ENCODE measurements around the gene NEXMIF. TPM values are rescaled to one million over a fixed set of nuclear protein-coding genes. Genes with fewer than 3 reads are reported as not detected.
"Not testable (repeated sequence)": the region's sequence is repeated elsewhere in the genome, so short reads cannot be mapped to it uniquely, and the experiment has no call there.

The NEXMIF gene
- polyA plus RNA-seq (2011; rRNA removed) (0.04 and 0.08 TPM in 2 replicates), polyA plus RNA-seq (2017; fragmentation: RNase III; extraction: RNeasy Plus Mini Kit Qiagen cat#74134 plus additional on column Dnase treatment) (0.01 to 0.07 TPM in 2 of 3 replicates, not detected in the other), polyA minus RNA-seq (2011; rRNA and poly(A)+ RNA removed) (0.05 TPM in 1 of 2 replicates, not detected in the other)
- under 0.01 TPM in 1 of 2 replicates, not detected in the other for polyA plus RNA-seq (2012; cell fraction: cytosol; rRNA removed)
- polyA plus RNA-seq (2012; cell fraction: nucleus; rRNA removed): not detected in 2 replicates

DNA sequence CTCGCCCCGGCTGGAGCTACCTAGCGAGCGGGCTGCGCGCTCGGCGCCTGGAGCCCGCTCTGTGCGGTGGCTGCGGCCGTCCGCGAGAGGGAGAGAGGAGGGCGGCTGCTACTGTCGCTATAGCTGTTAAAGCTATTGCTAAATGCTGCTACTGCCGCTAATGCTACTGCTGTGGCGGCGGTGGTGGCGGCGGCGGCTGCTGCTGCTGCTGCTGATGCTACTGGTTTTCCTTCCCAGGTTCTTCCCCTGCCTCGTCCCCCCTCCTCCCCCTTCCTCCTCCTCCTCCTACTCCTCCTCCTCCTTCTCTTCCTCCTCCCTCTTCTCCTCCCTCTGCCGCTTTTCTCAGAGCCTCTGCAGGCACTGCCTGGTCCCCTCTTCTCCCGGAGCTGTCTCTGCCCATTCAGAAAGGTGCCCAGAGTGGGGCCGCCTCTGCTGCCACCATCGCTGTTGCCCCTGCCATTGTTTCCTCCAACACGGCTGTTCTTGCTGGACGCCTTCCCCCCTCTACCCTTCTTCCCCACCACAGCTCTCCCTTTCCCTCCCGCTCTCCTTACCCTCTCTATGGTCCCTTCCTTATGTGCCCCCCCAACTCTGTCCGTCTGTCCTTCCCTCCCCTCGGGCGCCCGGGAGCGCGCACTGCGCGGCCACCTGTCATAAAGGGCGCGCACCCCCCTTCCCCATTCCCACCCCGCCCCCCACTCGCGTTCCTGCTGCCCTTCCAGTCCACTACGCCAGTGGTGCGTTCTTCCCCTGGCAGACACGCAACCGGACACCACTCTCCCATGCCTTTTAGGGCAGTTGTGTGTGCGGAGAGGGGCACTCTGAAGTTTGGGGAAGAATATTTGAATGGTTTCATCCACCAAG, at the start of gene NEXMIF:
Gene NEXMIF, minus strand, starts transcription at position 228 of the 864 bp plus-strand sequence.
- peak within 1 kb of the TSS; percentile 94 for H3K4me2 ChIP-seq
- CTCF ChIA-PET: interaction anchor here (0.9 kb wide), 1 partner anchor 19 kb away, joined by 3 read pairs; no protein-coding TSS in a partner anchor
- ATAC-seq: peak; percentile 93 to 98
- no peak for FAIRE-seq
- TF ChIP-seq, protein P1, sequence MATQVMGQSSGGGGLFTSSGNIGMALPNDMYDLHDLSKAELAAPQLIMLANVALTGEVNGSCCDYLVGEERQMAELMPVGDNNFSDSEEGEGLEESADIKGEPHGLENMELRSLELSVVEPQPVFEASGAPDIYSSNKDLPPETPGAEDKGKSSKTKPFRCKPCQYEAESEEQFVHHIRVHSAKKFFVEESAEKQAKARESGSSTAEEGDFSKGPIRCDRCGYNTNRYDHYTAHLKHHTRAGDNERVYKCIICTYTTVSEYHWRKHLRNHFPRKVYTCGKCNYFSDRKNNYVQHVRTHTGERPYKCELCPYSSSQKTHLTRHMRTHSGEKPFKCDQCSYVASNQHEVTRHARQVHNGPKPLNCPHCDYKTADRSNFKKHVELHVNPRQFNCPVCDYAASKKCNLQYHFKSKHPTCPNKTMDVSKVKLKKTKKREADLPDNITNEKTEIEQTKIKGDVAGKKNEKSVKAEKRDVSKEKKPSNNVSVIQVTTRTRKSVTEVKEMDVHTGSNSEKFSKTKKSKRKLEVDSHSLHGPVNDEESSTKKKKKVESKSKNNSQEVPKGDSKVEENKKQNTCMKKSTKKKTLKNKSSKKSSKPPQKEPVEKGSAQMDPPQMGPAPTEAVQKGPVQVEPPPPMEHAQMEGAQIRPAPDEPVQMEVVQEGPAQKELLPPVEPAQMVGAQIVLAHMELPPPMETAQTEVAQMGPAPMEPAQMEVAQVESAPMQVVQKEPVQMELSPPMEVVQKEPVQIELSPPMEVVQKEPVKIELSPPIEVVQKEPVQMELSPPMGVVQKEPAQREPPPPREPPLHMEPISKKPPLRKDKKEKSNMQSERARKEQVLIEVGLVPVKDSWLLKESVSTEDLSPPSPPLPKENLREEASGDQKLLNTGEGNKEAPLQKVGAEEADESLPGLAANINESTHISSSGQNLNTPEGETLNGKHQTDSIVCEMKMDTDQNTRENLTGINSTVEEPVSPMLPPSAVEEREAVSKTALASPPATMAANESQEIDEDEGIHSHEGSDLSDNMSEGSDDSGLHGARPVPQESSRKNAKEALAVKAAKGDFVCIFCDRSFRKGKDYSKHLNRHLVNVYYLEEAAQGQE (IDR thresholded peaks at IDR 0.05): no peak
- no peak for TF ChIP-seq ZFP36 (IDR thresholded peaks at IDR 0.05; ENCODE audit: borderline replicate concordance, partially characterized antibody)
- TF ChIP-seq SMC3 (IDR thresholded peaks at IDR 0.05): 0 out of 3 replicates have a peak, but pooled peaks have one; percentile 12
- no peak for TF ChIP-seq JUN (IDR thresholded peaks at IDR 0.05)
- H3K9me3 ChIP-seq: peaks cover 7% of the 10 kb centered on the region; the same call in 1 of the 3 replicates
- POLR2A ChIA-PET: no interaction called here
- DNase-seq (ENCODE audit: low read depth in 1 of 2, low spot score in 1 of 2): peak; percentile 36 to 45
- H3K4me3 ChIP-seq: peak within 1 kb of the TSS; percentile 49
- H3K27ac ChIP-seq: peak within 1 kb of the TSS in 1 of 2 experiments; percentile 21; a peak in 1 of 6 replicates
- no peaks in the 10 kb centered on the region for H3K4me1 ChIP-seq
- 11% methylated on average over 15 of the region's 48 CpGs for WGBS (ENCODE audit: missing lambda C conversion rate)

DNA sequence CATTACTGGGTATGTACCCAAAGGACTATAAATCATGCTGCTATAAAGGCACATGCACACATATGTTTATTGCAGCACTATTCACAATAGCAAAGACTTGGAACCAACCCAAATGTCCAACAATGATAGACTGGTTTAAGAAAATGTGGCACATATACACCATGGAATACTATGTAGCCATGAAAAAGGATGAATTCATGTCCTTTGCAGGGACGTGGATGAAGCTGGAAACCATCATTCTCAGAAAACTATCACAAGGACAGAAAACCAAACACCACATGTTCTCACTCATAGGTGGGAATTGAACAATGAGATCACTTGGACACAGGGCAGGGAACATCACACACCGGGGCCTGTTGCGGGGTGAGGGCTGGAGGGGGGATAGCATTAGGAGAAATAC, 36.7 kb upstream of the NEXMIF start:
- POLR2A ChIA-PET; FAIRE-seq; H3K4me2 ChIP-seq; H3K9me3 ChIP-seq; DNase-seq (ENCODE audit: low read depth in 1 of 2, low spot score in 1 of 2); H3K27ac ChIP-seq; CTCF ChIA-PET; H3K4me3 ChIP-seq; ATAC-seq; H3K4me1 ChIP-seq: not testable (repeated sequence)
- 15% methylated on average over 3 of the region's 3 CpGs for WGBS (ENCODE audit: missing lambda C conversion rate)

DNA sequence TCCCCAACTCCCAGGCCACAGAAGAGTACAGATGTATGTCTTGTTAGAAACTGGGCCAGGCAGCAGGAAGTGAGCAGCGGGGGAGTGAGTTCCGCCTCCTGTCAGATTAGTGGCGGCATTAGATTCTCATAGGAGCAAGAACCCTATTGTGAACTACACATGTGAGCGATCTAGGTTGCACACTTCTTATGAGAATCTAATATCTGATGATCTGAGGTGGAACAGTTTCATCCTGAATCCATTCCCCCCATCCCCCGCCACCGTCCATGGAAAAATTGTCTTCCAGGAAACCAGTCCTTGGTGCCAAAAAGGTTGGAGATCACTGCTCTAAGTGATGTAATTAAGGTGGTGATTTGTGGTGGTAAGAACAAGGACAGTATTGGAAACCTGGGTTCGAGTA, 24.5 kb upstream of the NEXMIF start:
- no peak overlapping the region for H3K4me2 ChIP-seq
- DNase-seq (ENCODE audit: low read depth in 1 of 2, low spot score in 1 of 2): no peak
- no peak for ATAC-seq
- H3K9me3 ChIP-seq: no peaks in the 10 kb centered on the region
- no peaks in the 10 kb centered on the region for H3K4me1 ChIP-seq
- no peak for FAIRE-seq
- ChIA-PET POLR2A (no interaction called here), CTCF (no interaction called here)
- 15% methylated on average over 7 of the region's 7 CpGs for WGBS (ENCODE audit: missing lambda C conversion rate)
- no peak overlapping the region for H3K27ac ChIP-seq
- H3K4me3 ChIP-seq: no peak overlapping the region
- TF ChIP-seq, protein P2, sequence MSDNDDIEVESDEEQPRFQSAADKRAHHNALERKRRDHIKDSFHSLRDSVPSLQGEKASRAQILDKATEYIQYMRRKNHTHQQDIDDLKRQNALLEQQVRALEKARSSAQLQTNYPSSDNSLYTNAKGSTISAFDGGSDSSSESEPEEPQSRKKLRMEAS (IDR thresholded peaks at IDR 0.05): no peak
- no peak for TF ChIP-seq TFCP2L1 (CRISPR knock-in tag; IDR thresholded peaks at IDR 0.05)
- TF ChIP-seq NR3C1 (IDR thresholded peaks at IDR 0.05): no peak
- TF ChIP-seq RNF2 (IDR thresholded peaks at IDR 0.05; ENCODE audit: borderline replicate concordance, low read depth): no peak
- TF ChIP-seq, protein P3, sequence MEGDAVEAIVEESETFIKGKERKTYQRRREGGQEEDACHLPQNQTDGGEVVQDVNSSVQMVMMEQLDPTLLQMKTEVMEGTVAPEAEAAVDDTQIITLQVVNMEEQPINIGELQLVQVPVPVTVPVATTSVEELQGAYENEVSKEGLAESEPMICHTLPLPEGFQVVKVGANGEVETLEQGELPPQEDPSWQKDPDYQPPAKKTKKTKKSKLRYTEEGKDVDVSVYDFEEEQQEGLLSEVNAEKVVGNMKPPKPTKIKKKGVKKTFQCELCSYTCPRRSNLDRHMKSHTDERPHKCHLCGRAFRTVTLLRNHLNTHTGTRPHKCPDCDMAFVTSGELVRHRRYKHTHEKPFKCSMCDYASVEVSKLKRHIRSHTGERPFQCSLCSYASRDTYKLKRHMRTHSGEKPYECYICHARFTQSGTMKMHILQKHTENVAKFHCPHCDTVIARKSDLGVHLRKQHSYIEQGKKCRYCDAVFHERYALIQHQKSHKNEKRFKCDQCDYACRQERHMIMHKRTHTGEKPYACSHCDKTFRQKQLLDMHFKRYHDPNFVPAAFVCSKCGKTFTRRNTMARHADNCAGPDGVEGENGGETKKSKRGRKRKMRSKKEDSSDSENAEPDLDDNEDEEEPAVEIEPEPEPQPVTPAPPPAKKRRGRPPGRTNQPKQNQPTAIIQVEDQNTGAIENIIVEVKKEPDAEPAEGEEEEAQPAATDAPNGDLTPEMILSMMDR (IDR thresholded peaks at IDR 0.05): no peak
- no peak for TF ChIP-seq ESRRA (IDR thresholded peaks at IDR 0.05; ENCODE audit: borderline replicate concordance, low read length)
- TF ChIP-seq, protein P4, sequence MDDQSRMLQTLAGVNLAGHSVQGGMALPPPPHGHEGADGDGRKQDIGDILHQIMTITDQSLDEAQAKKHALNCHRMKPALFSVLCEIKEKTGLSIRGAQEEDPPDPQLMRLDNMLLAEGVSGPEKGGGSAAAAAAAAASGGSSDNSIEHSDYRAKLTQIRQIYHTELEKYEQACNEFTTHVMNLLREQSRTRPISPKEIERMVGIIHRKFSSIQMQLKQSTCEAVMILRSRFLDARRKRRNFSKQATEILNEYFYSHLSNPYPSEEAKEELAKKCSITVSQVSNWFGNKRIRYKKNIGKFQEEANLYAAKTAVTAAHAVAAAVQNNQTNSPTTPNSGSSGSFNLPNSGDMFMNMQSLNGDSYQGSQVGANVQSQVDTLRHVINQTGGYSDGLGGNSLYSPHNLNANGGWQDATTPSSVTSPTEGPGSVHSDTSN (IDR thresholded peaks at IDR 0.05): no peak
- no peak for TF ChIP-seq ZNF302 (CRISPR knock-in tag; IDR thresholded peaks at IDR 0.05)
- TF ChIP-seq ZSCAN20 (CRISPR knock-in tag; IDR thresholded peaks at IDR 0.05): no peak
- TF ChIP-seq, protein P5, sequence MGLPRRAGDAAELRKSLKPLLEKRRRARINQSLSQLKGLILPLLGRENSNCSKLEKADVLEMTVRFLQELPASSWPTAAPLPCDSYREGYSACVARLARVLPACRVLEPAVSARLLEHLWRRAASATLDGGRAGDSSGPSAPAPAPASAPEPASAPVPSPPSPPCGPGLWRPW (IDR thresholded peaks at IDR 0.05): no peak
